GM23338 (cell line): ENCODE measurements around the gene MRPS18C. TPM values are rescaled to one million over a fixed set of nuclear protein-coding genes. Genes with fewer than 3 reads are reported as not detected.

Experiments
- ATAC-seq: fragments of 200-7000 bp; cut with Tn5 transposase; 3 replicates; pipeline ENCODE4 v1.9.1; 2020
- DNase-seq: peaks from one replicate; pipeline ENCODE4 v3.0.0-alpha.2; 2015; ENCODE audit warnings: low spot score
- H2AFZ ChIP-seq: fragments of 200-600 bp; sonication (generic); 2 replicates; pipeline ENCODE4 v1.8.0; 2016; ENCODE audit warnings: antibody characterized with exemption, mild to moderate bottlenecking, moderate library complexity
- H3F3A ChIP-seq: fragments of 200-600 bp; sonication (generic); replicated peaks from 2 replicates; pipeline ENCODE4 v1.8.0; 2017; ENCODE audit warnings: antibody characterized with exemption, mixed run types, low read depth
- H3K27ac ChIP-seq: fragments of 200-600 bp; sonication (generic); 2 replicates; pipeline ENCODE4 v1.6.1; 2016; ENCODE audit warnings: low read depth
- H3K27me3 ChIP-seq: fragments of 200-600 bp; sonication (generic); 2 replicates; pipeline ENCODE4 v1.8.0; 2016; ENCODE audit warnings: mild to moderate bottlenecking, mixed run types, moderate library complexity; ENCODE audit not compliant: insufficient read depth
- H3K36me3 ChIP-seq: fragments of 200-600 bp; sonication (generic); 2 replicates; pipeline ENCODE4 v1.8.0; 2016; ENCODE audit warnings: mild to moderate bottlenecking; ENCODE audit not compliant: insufficient read depth
- H3K4me1 ChIP-seq: fragments of 200-600 bp; sonication (generic); 2 replicates; pipeline ENCODE4 v1.8.0; 2016; ENCODE audit warnings: mild to moderate bottlenecking, moderate library complexity; ENCODE audit not compliant: insufficient read depth
- H3K4me2 ChIP-seq: fragments of 200-600 bp; sonication (generic); 2 replicates; pipeline ENCODE4 v1.7.1; 2017; ENCODE audit warnings: mixed run types
- H3K4me3 ChIP-seq: fragments of 200-600 bp; sonication (generic); 2 replicates; pipeline ENCODE4 v1.6.1; 2016; ENCODE audit warnings: mixed run types
- H3K79me2 ChIP-seq: fragments of 200-600 bp; sonication (generic); replicated peaks from 2 replicates; pipeline ENCODE4 v1.8.0; 2017; ENCODE audit warnings: mild to moderate bottlenecking; ENCODE audit not compliant: insufficient read depth
- H3K9me2 ChIP-seq: fragments of 200-600 bp; sonication (generic); 2 replicates; pipeline ENCODE4 v1.8.0; 2017; ENCODE audit not compliant: insufficient read depth
- H4K20me1 ChIP-seq: fragments of 200-600 bp; sonication (generic); replicated peaks from 2 replicates; pipeline ENCODE4 v1.8.0; 2017; ENCODE audit warnings: mild to moderate bottlenecking; ENCODE audit not compliant: insufficient read depth
- H3K27ac Mint-ChIP-seq: 2 replicates; pipeline ENCODE4 v1.8.0; 2020; ENCODE audit warnings: inconsistent platforms, mild to moderate bottlenecking, moderate library complexity, mixed read lengths
- H3K27me3 Mint-ChIP-seq: 3 replicates; pipeline ENCODE4 v1.8.0; 2022; ENCODE audit warnings: low read depth, mild to moderate bottlenecking, moderate library complexity, mixed read lengths, inconsistent platforms; ENCODE audit not compliant: insufficient read depth, poor library complexity
- H3K36me3 Mint-ChIP-seq: 3 replicates; pipeline ENCODE4 v1.8.0; 2021; ENCODE audit warnings: low read depth, mild to moderate bottlenecking, inconsistent platforms, moderate library complexity, mixed read lengths
- H3K4me1 Mint-ChIP-seq: 3 replicates; pipeline ENCODE4 v1.8.0; 2020; ENCODE audit warnings: mild to moderate bottlenecking, inconsistent platforms, mixed read lengths
- H3K4me3 Mint-ChIP-seq: 3 replicates; pipeline ENCODE4 v1.8.0; 2021; ENCODE audit warnings: moderate library complexity, mild to moderate bottlenecking, inconsistent platforms, mixed read lengths
- H3K9me3 Mint-ChIP-seq: 3 replicates; pipeline ENCODE4 v1.8.0; 2020; ENCODE audit warnings: moderate library complexity, mild to moderate bottlenecking, inconsistent platforms, mixed read lengths
- CREB1 ChIP-seq: fragments of 250-450 bp; sonication (Bioruptor Pico); IDR thresholded peaks from 2 replicates; pipeline ENCODE4 v1.5.0; 2020; ENCODE audit warnings: low read depth, mild to moderate bottlenecking, moderate library complexity
- EZH2 ChIP-seq: fragments of 200-600 bp; sonication (generic); IDR thresholded peaks from one replicate; pipeline ENCODE4 v1.8.0; 2017; ENCODE audit warnings: antibody characterized with exemption, mild to moderate bottlenecking, low read depth; ENCODE audit not compliant: unreplicated experiment
- EZH2phosphoT487 ChIP-seq: fragments of 200-600 bp; sonication (generic); IDR thresholded peaks from one replicate; pipeline ENCODE4 v1.8.1; 2018; ENCODE audit warnings: antibody characterized with exemption; ENCODE audit not compliant: unreplicated experiment
- JUNB ChIP-seq: IDR thresholded peaks from one replicate; pipeline ENCODE4 v1.6.1; 2016; ENCODE audit warnings: antibody characterized with exemption; ENCODE audit not compliant: unreplicated experiment
- NANOG ChIP-seq: IDR thresholded peaks from 2 replicates; pipeline ENCODE4 v1.6.1; 2016; ENCODE audit warnings: antibody characterized with exemption, borderline replicate concordance
- POLR2AphosphoS5 ChIP-seq: IDR thresholded peaks from 2 replicates; pipeline ENCODE4 v1.6.1; 2016; ENCODE audit warnings: antibody characterized with exemption, low read depth
- STAT1 ChIP-seq: IDR thresholded peaks from one replicate; pipeline ENCODE4 v1.6.1; 2016; ENCODE audit warnings: antibody characterized with exemption; ENCODE audit not compliant: unreplicated experiment
- ZNF114 ChIP-seq: fragments of 250-450 bp; sonication (Bioruptor Pico); IDR thresholded peaks from 2 replicates; pipeline ENCODE4 v1.5.0; 2020; ENCODE audit warnings: mild to moderate bottlenecking, moderate library complexity
- ZNF331 ChIP-seq: fragments of 250-450 bp; sonication (Bioruptor Pico); IDR thresholded peaks from 2 replicates; pipeline ENCODE4 v1.5.0; 2020; ENCODE audit warnings: low read depth, mild to moderate bottlenecking, moderate library complexity
- polyA plus RNA-seq: library from polyadenylated mRNA; unstranded; fragments of >200 nt; fragmentation: Nextera tagmentation; extraction: Ambion mirVana; gene quantifications from 2 replicates; pipeline ENCODE4 v1.2.1, GENCODE V29; 2016
- total RNA-seq: library from RNA; depleted of rRNA; stranded (reverse); fragments of >200 nt; shearing (Covaris generic); gene quantifications from 2 replicates; pipeline ENCODE4 v1.2.3, GENCODE V29; 2014
- TF ChIP-seq, protein P1 (sequence below): IDR thresholded peaks from one replicate; pipeline ENCODE4 v1.6.1; 2018; ENCODE audit warnings: antibody characterized with exemption; ENCODE audit not compliant: unreplicated experiment
- TF ChIP-seq, protein P2 (sequence below): IDR thresholded peaks from 2 replicates; pipeline ENCODE4 v1.6.1; 2016; ENCODE audit warnings: antibody characterized with exemption
- TF ChIP-seq, protein P3 (sequence below): fragments of 250-450 bp; sonication (Bioruptor Pico); IDR thresholded peaks from 2 replicates; pipeline ENCODE4 v1.5.0; 2020; ENCODE audit warnings: mild to moderate bottlenecking, moderate library complexity
- TF ChIP-seq, protein P4 (sequence below), 2 experiments: fragments of 200-600 bp in 1 of 2; sonication (generic) in 1 of 2; conservative IDR thresholded peaks; 2 replicates each; pipeline versions ENCODE4 v1.5.1 to v1.6.1; 2016 to 2017; ENCODE audit warnings: antibody characterized with exemption in 2 of 2, low read depth in 2 of 2, mild to moderate bottlenecking in 2 of 2, moderate library complexity in 1 of 2

MRPS18C gene
- total and polyA plus RNA-seq, 2 experiments from 2014 or later, result 26.8 to 197 TPM

DNA sequence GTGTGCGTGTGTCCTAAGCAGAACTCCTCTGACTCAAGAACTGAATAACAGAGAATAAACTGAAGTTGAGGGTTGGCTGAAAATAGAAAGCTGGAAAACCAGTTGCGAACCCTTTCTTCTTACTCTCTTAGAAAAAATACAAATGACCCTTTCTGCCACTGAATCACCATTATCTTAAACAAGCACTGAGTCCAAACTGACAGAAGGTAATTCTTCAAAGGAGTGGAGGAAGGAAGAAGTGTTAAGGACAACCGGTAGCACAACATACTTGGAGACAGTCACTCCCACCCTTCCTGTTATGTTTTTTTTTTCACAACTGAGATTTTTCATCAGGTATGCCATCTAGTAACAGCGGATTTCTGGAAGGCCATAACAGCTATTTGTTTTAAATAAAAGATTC is 38.3 kb upstream of the MRPS18C start:
- TF ChIP-seq EZH2 (no peak), JUNB (no peak), ZNF331 (CRISPR knock-in tag) (no peak), EZH2phosphoT487 (no peak), CREB1 (CRISPR knock-in tag) (no peak), NANOG (no peak), ZNF114 (CRISPR knock-in tag) (no peak), STAT1 (no peak), POLR2AphosphoS5 (no peak)
- TF ChIP-seq, protein P1, sequence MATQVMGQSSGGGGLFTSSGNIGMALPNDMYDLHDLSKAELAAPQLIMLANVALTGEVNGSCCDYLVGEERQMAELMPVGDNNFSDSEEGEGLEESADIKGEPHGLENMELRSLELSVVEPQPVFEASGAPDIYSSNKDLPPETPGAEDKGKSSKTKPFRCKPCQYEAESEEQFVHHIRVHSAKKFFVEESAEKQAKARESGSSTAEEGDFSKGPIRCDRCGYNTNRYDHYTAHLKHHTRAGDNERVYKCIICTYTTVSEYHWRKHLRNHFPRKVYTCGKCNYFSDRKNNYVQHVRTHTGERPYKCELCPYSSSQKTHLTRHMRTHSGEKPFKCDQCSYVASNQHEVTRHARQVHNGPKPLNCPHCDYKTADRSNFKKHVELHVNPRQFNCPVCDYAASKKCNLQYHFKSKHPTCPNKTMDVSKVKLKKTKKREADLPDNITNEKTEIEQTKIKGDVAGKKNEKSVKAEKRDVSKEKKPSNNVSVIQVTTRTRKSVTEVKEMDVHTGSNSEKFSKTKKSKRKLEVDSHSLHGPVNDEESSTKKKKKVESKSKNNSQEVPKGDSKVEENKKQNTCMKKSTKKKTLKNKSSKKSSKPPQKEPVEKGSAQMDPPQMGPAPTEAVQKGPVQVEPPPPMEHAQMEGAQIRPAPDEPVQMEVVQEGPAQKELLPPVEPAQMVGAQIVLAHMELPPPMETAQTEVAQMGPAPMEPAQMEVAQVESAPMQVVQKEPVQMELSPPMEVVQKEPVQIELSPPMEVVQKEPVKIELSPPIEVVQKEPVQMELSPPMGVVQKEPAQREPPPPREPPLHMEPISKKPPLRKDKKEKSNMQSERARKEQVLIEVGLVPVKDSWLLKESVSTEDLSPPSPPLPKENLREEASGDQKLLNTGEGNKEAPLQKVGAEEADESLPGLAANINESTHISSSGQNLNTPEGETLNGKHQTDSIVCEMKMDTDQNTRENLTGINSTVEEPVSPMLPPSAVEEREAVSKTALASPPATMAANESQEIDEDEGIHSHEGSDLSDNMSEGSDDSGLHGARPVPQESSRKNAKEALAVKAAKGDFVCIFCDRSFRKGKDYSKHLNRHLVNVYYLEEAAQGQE, result no peak
- TF ChIP-seq, protein P2, sequence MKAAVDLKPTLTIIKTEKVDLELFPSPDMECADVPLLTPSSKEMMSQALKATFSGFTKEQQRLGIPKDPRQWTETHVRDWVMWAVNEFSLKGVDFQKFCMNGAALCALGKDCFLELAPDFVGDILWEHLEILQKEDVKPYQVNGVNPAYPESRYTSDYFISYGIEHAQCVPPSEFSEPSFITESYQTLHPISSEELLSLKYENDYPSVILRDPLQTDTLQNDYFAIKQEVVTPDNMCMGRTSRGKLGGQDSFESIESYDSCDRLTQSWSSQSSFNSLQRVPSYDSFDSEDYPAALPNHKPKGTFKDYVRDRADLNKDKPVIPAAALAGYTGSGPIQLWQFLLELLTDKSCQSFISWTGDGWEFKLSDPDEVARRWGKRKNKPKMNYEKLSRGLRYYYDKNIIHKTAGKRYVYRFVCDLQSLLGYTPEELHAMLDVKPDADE, result no peak
- TF ChIP-seq, protein P3, sequence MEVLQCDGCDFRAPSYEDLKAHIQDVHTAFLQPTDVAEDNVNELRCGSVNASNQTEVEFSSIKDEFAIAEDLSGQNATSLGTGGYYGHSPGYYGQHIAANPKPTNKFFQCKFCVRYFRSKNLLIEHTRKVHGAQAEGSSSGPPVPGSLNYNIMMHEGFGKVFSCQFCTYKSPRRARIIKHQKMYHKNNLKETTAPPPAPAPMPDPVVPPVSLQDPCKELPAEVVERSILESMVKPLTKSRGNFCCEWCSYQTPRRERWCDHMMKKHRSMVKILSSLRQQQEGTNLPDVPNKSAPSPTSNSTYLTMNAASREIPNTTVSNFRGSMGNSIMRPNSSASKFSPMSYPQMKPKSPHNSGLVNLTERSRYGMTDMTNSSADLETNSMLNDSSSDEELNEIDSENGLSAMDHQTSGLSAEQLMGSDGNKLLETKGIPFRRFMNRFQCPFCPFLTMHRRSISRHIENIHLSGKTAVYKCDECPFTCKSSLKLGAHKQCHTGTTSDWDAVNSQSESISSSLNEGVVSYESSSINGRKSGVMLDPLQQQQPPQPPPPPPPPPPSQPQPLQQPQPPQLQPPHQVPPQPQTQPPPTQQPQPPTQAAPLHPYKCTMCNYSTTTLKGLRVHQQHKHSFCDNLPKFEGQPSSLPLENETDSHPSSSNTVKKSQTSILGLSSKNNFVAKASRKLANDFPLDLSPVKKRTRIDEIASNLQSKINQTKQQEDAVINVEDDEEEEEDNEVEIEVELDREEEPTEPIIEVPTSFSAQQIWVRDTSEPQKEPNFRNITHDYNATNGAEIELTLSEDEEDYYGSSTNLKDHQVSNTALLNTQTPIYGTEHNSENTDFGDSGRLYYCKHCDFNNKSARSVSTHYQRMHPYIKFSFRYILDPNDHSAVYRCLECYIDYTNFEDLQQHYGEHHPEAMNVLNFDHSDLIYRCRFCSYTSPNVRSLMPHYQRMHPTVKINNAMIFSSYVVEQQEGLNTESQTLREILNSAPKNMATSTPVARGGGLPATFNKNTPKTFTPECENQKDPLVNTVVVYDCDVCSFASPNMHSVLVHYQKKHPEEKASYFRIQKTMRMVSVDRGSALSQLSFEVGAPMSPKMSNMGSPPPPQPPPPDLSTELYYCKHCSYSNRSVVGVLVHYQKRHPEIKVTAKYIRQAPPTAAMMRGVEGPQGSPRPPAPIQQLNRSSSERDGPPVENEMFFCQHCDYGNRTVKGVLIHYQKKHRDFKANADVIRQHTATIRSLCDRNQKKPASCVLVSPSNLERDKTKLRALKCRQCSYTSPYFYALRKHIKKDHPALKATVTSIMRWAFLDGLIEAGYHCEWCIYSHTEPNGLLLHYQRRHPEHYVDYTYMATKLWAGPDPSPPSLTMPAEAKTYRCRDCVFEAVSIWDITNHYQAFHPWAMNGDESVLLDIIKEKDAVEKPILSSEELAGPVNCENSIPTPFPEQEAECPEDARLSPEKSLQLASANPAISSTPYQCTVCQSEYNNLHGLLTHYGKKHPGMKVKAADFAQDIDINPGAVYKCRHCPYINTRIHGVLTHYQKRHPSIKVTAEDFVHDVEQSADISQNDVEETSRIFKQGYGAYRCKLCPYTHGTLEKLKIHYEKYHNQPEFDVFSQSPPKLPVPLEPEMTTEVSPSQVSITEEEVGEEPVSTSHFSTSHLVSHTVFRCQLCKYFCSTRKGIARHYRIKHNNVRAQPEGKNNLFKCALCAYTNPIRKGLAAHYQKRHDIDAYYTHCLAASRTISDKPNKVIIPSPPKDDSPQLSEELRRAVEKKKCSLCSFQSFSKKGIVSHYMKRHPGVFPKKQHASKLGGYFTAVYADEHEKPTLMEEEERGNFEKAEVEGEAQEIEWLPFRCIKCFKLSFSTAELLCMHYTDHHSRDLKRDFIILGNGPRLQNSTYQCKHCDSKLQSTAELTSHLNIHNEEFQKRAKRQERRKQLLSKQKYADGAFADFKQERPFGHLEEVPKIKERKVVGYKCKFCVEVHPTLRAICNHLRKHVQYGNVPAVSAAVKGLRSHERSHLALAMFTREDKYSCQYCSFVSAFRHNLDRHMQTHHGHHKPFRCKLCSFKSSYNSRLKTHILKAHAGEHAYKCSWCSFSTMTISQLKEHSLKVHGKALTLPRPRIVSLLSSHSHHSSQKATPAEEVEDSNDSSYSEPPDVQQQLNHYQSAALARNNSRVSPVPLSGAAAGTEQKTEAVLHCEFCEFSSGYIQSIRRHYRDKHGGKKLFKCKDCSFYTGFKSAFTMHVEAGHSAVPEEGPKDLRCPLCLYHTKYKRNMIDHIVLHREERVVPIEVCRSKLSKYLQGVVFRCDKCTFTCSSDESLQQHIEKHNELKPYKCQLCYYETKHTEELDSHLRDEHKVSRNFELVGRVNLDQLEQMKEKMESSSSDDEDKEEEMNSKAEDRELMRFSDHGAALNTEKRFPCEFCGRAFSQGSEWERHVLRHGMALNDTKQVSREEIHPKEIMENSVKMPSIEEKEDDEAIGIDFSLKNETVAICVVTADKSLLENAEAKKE, result no peak
- TF ChIP-seq, protein P4, sequence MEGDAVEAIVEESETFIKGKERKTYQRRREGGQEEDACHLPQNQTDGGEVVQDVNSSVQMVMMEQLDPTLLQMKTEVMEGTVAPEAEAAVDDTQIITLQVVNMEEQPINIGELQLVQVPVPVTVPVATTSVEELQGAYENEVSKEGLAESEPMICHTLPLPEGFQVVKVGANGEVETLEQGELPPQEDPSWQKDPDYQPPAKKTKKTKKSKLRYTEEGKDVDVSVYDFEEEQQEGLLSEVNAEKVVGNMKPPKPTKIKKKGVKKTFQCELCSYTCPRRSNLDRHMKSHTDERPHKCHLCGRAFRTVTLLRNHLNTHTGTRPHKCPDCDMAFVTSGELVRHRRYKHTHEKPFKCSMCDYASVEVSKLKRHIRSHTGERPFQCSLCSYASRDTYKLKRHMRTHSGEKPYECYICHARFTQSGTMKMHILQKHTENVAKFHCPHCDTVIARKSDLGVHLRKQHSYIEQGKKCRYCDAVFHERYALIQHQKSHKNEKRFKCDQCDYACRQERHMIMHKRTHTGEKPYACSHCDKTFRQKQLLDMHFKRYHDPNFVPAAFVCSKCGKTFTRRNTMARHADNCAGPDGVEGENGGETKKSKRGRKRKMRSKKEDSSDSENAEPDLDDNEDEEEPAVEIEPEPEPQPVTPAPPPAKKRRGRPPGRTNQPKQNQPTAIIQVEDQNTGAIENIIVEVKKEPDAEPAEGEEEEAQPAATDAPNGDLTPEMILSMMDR (conservative IDR thresholded peaks at IDR 0.05; ENCODE audit: low read depth in 2 of 2), result no peak
- peaks cover 7% of the 10 kb centered on the region; the same call in 2 of the 3 replicates for H3K36me3 Mint-ChIP-seq
- Histone ChIP-seq H3K27me3 (no peaks in the 10 kb centered on the region), H3K27ac (no peak overlapping the region), H3K4me2 (no peak overlapping the region), H3K4me3 (no peak overlapping the region), H3F3A (no peaks in the 10 kb centered on the region), H3K9me2 (no peaks in the 10 kb centered on the region), H2AFZ (no peak overlapping the region), H3K4me1 (no peaks in the 10 kb centered on the region), H3K79me2 (no peaks in the 10 kb centered on the region), H3K36me3 (no peaks in the 10 kb centered on the region), H4K20me1 (no peaks in the 10 kb centered on the region)
- ATAC-seq (no peak), DNase-seq (no peak)
- H3K27me3 Mint-ChIP-seq, result no peaks in the 10 kb centered on the region
- no peaks in the 10 kb centered on the region for H3K9me3 Mint-ChIP-seq
- H3K4me3 Mint-ChIP-seq, result no peak overlapping the region
- no peaks in the 10 kb centered on the region for H3K4me1 Mint-ChIP-seq
- H3K27ac Mint-ChIP-seq, result no peak overlapping the region
